HG03097 (cell line): Measurements from ENCODE around the gene ATAD1.

Experiments used
- ATAC-seq: cut with Tn5 transposase; IDR thresholded peaks from one replicate; pipeline ENCODE4 v1.9.1; 2021; ENCODE audit not compliant: unreplicated experiment, low FRiP score

ATAD1 gene

DNA sequence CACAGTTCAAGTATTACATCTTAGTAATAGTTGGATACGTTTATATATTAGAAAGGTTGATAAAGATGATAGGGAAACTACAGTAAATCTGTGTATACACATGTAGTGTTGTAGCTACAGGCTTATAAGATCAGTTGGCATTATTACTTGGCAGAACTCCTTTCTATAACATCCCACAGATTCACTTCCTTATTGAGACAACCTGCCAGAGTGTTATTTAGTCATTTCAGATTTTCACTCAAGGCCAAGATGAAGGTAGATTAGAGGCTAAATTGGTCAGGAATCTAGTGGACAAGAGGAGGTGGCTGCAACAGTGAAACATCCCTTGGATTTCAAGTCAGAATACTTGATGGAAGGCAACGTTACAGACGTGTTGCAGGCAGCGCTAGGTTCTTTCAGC, 95.3 kb downstream of the ATAD1 start:
- no peak for ATAC-seq

- ATAC-seq, result no peak
Observed at GRCh38 chr10:87721781-87722180, 96.2 kb downstream of the ATAD1 start.

DNA sequence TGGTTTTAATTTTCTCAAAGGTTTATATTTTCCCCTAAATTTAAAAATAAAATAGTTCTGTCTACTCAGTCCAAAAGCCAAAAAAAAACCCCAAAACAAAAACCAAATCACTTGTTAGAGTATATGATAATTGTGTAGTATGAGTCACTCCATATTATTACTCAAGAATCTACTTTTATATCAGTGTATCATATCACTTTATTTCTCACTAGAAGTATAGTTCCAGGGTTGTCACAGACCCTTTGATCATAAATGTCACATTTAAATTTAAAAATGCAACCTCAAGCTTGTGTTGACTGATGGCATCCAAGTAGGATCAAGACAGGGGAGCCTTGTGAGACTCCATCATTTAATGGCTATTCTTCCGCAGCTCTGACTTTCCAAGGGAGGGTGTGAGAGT, 97.4 kb downstream of the ATAD1 start:
- no peak for ATAC-seq

DNA sequence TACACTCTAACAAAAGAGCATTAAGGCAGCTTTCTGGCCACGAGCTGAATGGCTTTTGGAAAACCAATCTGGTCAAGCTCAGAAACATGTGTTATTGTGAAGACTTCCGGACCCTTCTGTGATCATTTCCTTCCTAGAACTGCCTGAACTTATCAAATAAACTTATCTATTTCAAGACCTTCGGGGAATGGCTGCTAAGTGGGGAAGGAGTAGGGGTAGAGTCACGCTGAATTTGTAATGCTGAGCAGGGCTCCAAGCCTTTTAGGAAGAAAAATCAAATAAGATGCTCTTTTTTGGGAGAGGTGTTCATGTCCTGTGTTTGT, 101.7 kb downstream of the ATAD1 start:
- no peak for ATAC-seq

- ATAC-seq, result no peak
Observed at GRCh38 chr10:87715552-87716347, 102.3 kb downstream of the ATAD1 start.

GRCh38 chr10:87713707-87714106, 104.3 kb downstream of the ATAD1 start:
- no peak for ATAC-seq

DNA sequence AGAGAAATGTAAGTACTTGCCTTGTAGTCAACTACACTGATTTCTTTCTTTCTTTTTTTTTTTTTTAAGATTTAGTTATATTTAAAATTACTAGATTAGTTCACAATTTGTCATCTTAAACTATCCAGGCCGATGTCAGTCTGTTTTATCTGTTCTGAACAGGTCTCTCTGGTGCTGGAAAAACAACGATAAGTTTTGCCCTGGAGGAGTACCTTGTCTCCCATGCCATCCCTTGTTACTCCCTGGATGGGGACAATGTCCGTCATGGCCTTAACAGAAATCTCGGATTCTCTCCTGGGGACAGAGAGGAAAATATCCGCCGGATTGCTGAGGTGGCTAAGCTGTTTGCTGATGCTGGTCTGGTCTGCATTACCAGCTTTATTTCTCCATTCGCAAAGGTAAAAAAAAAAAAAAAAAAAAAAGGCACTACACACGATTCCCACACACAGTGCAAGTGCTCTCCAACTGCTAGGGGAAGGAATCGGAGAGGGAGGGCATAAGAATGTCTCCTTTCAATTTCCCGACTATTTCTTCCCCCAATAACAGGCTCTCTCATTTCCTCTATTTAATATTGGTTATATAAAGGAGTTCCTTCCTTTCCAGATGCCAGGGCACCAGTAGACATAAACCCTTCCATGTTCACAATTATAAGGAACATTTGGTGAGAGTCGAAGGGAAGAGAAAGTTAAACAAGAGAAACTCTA, 105.0 kb downstream of the ATAD1 start:
- ATAC-seq, result no peak

- ATAC-seq, result no peak
Observed at GRCh38 chr10:87707254-87707653, 110.8 kb downstream of the ATAD1 start.

GRCh38 chr10:87706731-87707130, 111.3 kb downstream of the ATAD1 start:
- ATAC-seq, result no peak

- no peak for ATAC-seq
Observed at GRCh38 chr10:87705339-87705738, 112.7 kb downstream of the ATAD1 start.

- ATAC-seq, result no peak
Observed at GRCh38 chr10:87703771-87704170, 114.3 kb downstream of the ATAD1 start.

GRCh38 chr10:87702973-87703294, 115.1 kb downstream of the ATAD1 start:
- ATAC-seq, result no peak

DNA sequence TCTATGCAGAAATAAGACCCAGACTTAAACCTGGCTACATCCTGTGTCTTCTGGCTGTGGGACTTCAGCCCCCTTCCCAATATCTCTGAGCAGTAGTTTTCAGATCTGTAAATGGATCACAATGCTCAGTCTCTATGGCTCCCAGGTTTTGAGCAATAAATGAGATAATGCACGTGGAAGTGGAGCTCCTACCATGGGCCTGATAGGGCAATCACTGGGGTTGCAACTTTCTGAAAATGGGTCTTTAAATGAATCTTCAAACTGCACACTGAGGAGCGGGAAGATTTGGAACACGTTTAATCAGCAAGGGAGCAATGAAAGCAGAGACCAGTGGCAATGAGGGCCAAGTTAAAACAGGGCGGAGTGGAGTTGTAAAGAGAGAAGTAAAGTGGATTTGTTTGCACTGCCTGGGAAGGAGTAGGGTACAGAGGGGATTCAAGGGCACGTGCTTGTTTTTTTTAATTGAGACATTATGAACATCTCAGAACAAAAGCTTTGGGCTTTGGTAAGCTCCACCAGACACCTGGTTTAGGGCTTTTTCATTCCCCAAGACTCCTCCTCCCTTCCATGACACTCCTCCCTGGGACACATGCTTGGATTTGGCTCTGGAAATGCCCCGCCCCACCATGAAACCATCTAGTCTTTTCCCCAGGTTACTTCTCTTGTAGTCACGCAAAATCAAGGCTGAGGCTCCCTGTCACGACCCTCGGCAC, 115.6 kb downstream of the ATAD1 start:
- ATAC-seq, result no peak
